H1 (cell line): ENCODE measurements around the gene DLEC1. TPM values are rescaled to one million over a fixed set of nuclear protein-coding genes. Genes with fewer than 3 reads are reported as not detected.
A peak's percentile ranks its signal among the peaks of the same experiment; 100 is the strongest.

Experiments
- CTCF ChIA-PET: fragments of 300-600 bp; sonication (Branson Sonifier 250); formaldehyde crosslinking; loops from one replicate; lab custom pipeline; 2021; ENCODE audit not compliant: partially characterized antibody; lab: Charles Lee
- POLR2A ChIA-PET: fragments of 300-600 bp; sonication (Branson Sonifier 250); formaldehyde crosslinking; loops from one replicate; lab custom pipeline; 2021; ENCODE audit warnings: inconsistent platforms; ENCODE audit not compliant: partially characterized antibody; lab: Charles Lee
- DNase-seq, 2 experiments: peaks; one replicate each; pipeline versions ENCODE4 v3.0.0 to v3.0.0-alpha.2; 2010 to 2022; ENCODE audit warnings: low spot score in 2 of 2, low read depth in 1 of 2, mixed read lengths in 1 of 2
- FAIRE-seq: peaks from 2 replicates; lab custom pipeline; 2011; peaks lifted over from hg19 to GRCh38; lab: Jason Lieb, UNC
- H2AFZ ChIP-seq: 2 replicates; pipeline ENCODE4 v1.8.1; 2012; ENCODE audit warnings: low read length, inconsistent platforms
- H2AK5ac ChIP-seq: 2 replicates; pipeline ENCODE4 v1.6.1; 2013; ENCODE audit warnings: low read depth, low read length
- H2BK120ac ChIP-seq: replicated peaks from 2 replicates; pipeline ENCODE3; 2013; ENCODE audit warnings: low read depth, low read length, inconsistent platforms
- H2BK12ac ChIP-seq: 2 replicates; pipeline ENCODE4 v1.6.1; 2013; ENCODE audit warnings: low read depth, low read length
- H2BK15ac ChIP-seq: 2 replicates; pipeline ENCODE4 v1.6.1; 2013; ENCODE audit warnings: low read length
- H2BK20ac ChIP-seq: 2 replicates; pipeline ENCODE4 v1.6.1; 2013; ENCODE audit warnings: low read length
- H2BK5ac ChIP-seq: 2 replicates; pipeline ENCODE4 v1.6.1; 2013; ENCODE audit warnings: low read depth, low read length
- H3K14ac ChIP-seq: 2 replicates; pipeline ENCODE4 v1.6.1; 2013; ENCODE audit warnings: inconsistent platforms; ENCODE audit not compliant: insufficient read length
- H3K18ac ChIP-seq: 2 replicates; pipeline ENCODE4 v1.6.1; 2013; ENCODE audit warnings: low read length; ENCODE audit errors: extremely low read depth
- H3K23ac ChIP-seq: 2 replicates; pipeline ENCODE4 v1.6.1; 2013; ENCODE audit warnings: inconsistent platforms; ENCODE audit not compliant: insufficient read length
- H3K23me2 ChIP-seq: 2 replicates; pipeline ENCODE4 v1.6.1; 2013; ENCODE audit warnings: low read depth, low read length
- H3K27ac ChIP-seq: 2 replicates; pipeline ENCODE4 v1.6.1; 2011; ENCODE audit warnings: low read depth, low read length, inconsistent platforms
- H3K27me3 ChIP-seq, 4 experiments: replicated peaks in 1 of 4; 1 replicate in 1 of 4; 2 replicates in 3 of 4; pipeline versions ENCODE4 v1.6.1 to v1.8.1; 2011 to 2013; ENCODE audit warnings: low read length in 3 of 4, mild to moderate bottlenecking in 3 of 4, inconsistent platforms in 2 of 4, mixed read lengths in 2 of 4, moderate library complexity in 1 of 4; ENCODE audit not compliant: control insufficient read depth in 3 of 4, insufficient read depth in 3 of 4; ENCODE audit errors: extremely low read depth in 1 of 4
- H3K36me3 ChIP-seq, 4 experiments: 2 replicates each; pipeline versions ENCODE4 v1.6.1 to v1.8.1; 2011 to 2013; ENCODE audit warnings: mild to moderate bottlenecking in 4 of 4, low read length in 3 of 4, moderate library complexity in 2 of 4, control low read depth in 1 of 4, inconsistent platforms in 1 of 4; ENCODE audit not compliant: insufficient read depth in 4 of 4, control insufficient read depth in 2 of 4
- H3K4ac ChIP-seq: replicated peaks from 2 replicates; pipeline ENCODE3; 2013; ENCODE audit warnings: low read length, low read depth, mixed read lengths, inconsistent platforms; ENCODE audit not compliant: insufficient read length
- H3K4me1 ChIP-seq, 4 experiments: replicated peaks in 1 of 4; 1 replicate in 1 of 4; 2 replicates in 3 of 4; pipeline versions ENCODE4 v1.6.1 to v1.8.1; 2011 to 2013; ENCODE audit warnings: low read length in 3 of 4, inconsistent platforms in 2 of 4, mixed read lengths in 1 of 4; ENCODE audit not compliant: insufficient read depth in 4 of 4, control insufficient read depth in 3 of 4
- H3K4me2 ChIP-seq, 2 experiments: 2 replicates each; pipeline versions ENCODE4 v1.6.1 to v1.8.1; 2011 to 2013; ENCODE audit warnings: low read depth in 2 of 2, low read length in 2 of 2, control low read depth in 1 of 2, inconsistent platforms in 1 of 2, mild to moderate bottlenecking in 1 of 2; ENCODE audit not compliant: insufficient read depth in 1 of 2
- H3K4me3 ChIP-seq, 4 experiments: fragments of 200-600, 300-600 bp in 1 of 4; sonication (generic), shearing (Covaris generic), sonication (Bioruptor Twin) in 1 of 4; 2 replicates each; pipeline versions ENCODE4 v1.5.1 to v1.8.1; 2011 to 2016; ENCODE audit warnings: low read length in 4 of 4, low read depth in 3 of 4, control low read depth in 2 of 4, inconsistent platforms in 2 of 4, mild to moderate bottlenecking in 2 of 4, mixed read lengths in 1 of 4, moderate library complexity in 1 of 4; ENCODE audit not compliant: insufficient read depth in 2 of 4; ENCODE audit errors: extremely low read depth in 1 of 4
- H3K56ac ChIP-seq: replicated peaks from 2 replicates; pipeline ENCODE3; 2013; ENCODE audit warnings: low read depth, mild to moderate bottlenecking, mixed read lengths, low read length, inconsistent platforms; ENCODE audit not compliant: insufficient read length
- H3K79me1 ChIP-seq: 2 replicates; pipeline ENCODE4 v1.6.1; 2013; ENCODE audit warnings: low read depth, low read length, control low read depth
- H3K79me2 ChIP-seq, 2 experiments: 2 replicates each; pipeline versions ENCODE4 v1.6.1 to v1.8.1; 2012 to 2013; ENCODE audit warnings: low read length in 2 of 2, mild to moderate bottlenecking in 2 of 2, inconsistent platforms in 1 of 2; ENCODE audit not compliant: insufficient read depth in 2 of 2, control insufficient read depth in 1 of 2
- H3K9ac ChIP-seq, 4 experiments: replicated peaks in 1 of 4; 1 replicate in 1 of 4; 2 replicates in 3 of 4; pipeline versions ENCODE4 v1.6.1 to v1.8.1; 2011 to 2013; ENCODE audit warnings: low read depth in 3 of 4, low read length in 3 of 4, control low read depth in 2 of 4, mild to moderate bottlenecking in 2 of 4, moderate library complexity in 2 of 4, inconsistent platforms in 1 of 4; ENCODE audit errors: extremely low read depth in 1 of 4
- H3K9me3 ChIP-seq, 2 experiments: 2 replicates each; pipeline versions ENCODE4 v1.6.1 to v1.8.1; 2012 to 2013; ENCODE audit warnings: mild to moderate bottlenecking in 2 of 2, moderate library complexity in 2 of 2, control low read depth in 1 of 2, inconsistent platforms in 1 of 2, low read depth in 1 of 2, low read length in 1 of 2, mixed read lengths in 1 of 2; ENCODE audit not compliant: insufficient read depth in 2 of 2
- H4K20me1 ChIP-seq, 2 experiments: replicated peaks in 1 of 2; 2 replicates each; pipeline versions ENCODE3 to v1.8.1; 2011 to 2013; ENCODE audit warnings: inconsistent platforms in 2 of 2, low read length in 2 of 2, mild to moderate bottlenecking in 1 of 2; ENCODE audit not compliant: insufficient read depth in 2 of 2, control insufficient read depth in 1 of 2
- H4K5ac ChIP-seq: 2 replicates; pipeline ENCODE4 v1.6.1; 2013; ENCODE audit warnings: low read length, low read depth, mixed read lengths, inconsistent platforms; ENCODE audit not compliant: insufficient read length
- H4K8ac ChIP-seq: 2 replicates; pipeline ENCODE4 v1.8.0; 2013; ENCODE audit warnings: mild to moderate bottlenecking, moderate library complexity, low read length, inconsistent platforms; ENCODE audit not compliant: insufficient read depth; ENCODE audit errors: extremely low read depth
- H4K91ac ChIP-seq: replicated peaks from 2 replicates; pipeline ENCODE3; 2013; ENCODE audit warnings: low read length, mixed read lengths, inconsistent platforms; ENCODE audit not compliant: insufficient read length
- BACH1 ChIP-seq: IDR thresholded peaks from 2 replicates; pipeline ENCODE4 v1.6.1; 2012; ENCODE audit warnings: low read length, improper control_type of control experiment
- CHD1 ChIP-seq: IDR thresholded peaks from 2 replicates; pipeline ENCODE4 v1.6.1; 2012; ENCODE audit warnings: low read depth, low read length, improper control_type of control experiment
- HDAC2 ChIP-seq, 2 experiments: fragments of 300-600 bp in 1 of 2; sonication (generic) in 1 of 2; IDR thresholded peaks; 2 replicates each; pipeline ENCODE4 v1.6.1; 2011 to 2012; ENCODE audit warnings: low read depth in 2 of 2, low read length in 2 of 2, mild to moderate bottlenecking in 2 of 2, moderate library complexity in 2 of 2, borderline replicate concordance in 1 of 2, inconsistent platforms in 1 of 2
- JUN ChIP-seq: IDR thresholded peaks from 2 replicates; pipeline ENCODE4 v1.6.1; 2011; ENCODE audit warnings: low read depth, mild to moderate bottlenecking, improper control_type of control experiment, low read length
- KDM1A ChIP-seq: fragments of 200-600, 300-600 bp; sonication (generic); IDR thresholded peaks from 2 replicates; pipeline ENCODE4 v1.7.1; 2016; ENCODE audit warnings: mild to moderate bottlenecking, low read length, borderline replicate concordance
- NANOG ChIP-seq: IDR thresholded peaks from 2 replicates; pipeline ENCODE4 v1.6.1; 2011; ENCODE audit warnings: low read length, low read depth, mild to moderate bottlenecking, inconsistent platforms; ENCODE audit not compliant: insufficient read depth, poor library complexity, severe bottlenecking
- SP2 ChIP-seq: IDR thresholded peaks from 2 replicates; pipeline ENCODE4 v1.6.1; 2012; ENCODE audit warnings: mild to moderate bottlenecking, low read length, inconsistent platforms
- YY1 ChIP-seq: IDR thresholded peaks from 2 replicates; pipeline ENCODE4 v1.6.1; 2011; ENCODE audit warnings: low read depth, mild to moderate bottlenecking, low read length
- WGBS, 2 experiments: shearing (Covaris generic) in 1 of 2; methylation state at CpG; one replicate each; pipeline versions ENCODE4 v1.1.6 to v1.1.7; 2013 to 2015; ENCODE audit warnings: low lambda C conversion rate in 2 of 2, mixed read lengths in 2 of 2, inconsistent platforms in 1 of 2, low coverage in 1 of 2, missing lambda C conversion rate in 1 of 2; ENCODE audit not compliant: insufficient replicate concordance in 2 of 2, insufficient coverage in 1 of 2, insufficient read length in 1 of 2; ENCODE audit errors: extremely low coverage in 1 of 2, missing lambda C conversion rate in 1 of 2; 5-methylcytosine and 5-hydroxymethylcytosine counted together
- polyA plus RNA-seq, 7 experiments: library from polyadenylated mRNA; depleted of rRNA in 3 of 7; stranded (reverse) in 5 of 7; unstranded in 2 of 7; fragments of >200 nt in 5 of 7; fragments of 200-250 nt in 2 of 7; gene quantifications; 1 replicate in 5 of 7; 2 replicates in 1 of 7; 4 replicates in 1 of 7; pipeline versions ENCODE4 v1.2.1 to v1.2.3, GENCODE V29; 2011 to 2013; ENCODE audit warnings: missing spikeins in 2 of 7, mixed read lengths in 2 of 7
- total RNA-seq: library from RNA; stranded (reverse); fragmentation: NEBNext Ultra II Directional; extraction: Animal tissue kit (Norgen Biotek cat#: 25700); gene quantifications from 2 replicates; pipeline ENCODE4 v1.2.1, GENCODE V29; 2021
- TF ChIP-seq, protein P1 (sequence below), 3 experiments: IDR thresholded peaks; 1 replicate in 2 of 3; 2 replicates in 1 of 3; pipeline versions ENCODE4 v1.5.1 to v1.6.1; 2011; ENCODE audit warnings: low read length in 3 of 3, mild to moderate bottlenecking in 3 of 3, inconsistent platforms in 2 of 3, low read depth in 1 of 3, moderate library complexity in 1 of 3; ENCODE audit not compliant: insufficient read depth in 1 of 3; ENCODE audit errors: control extremely low read depth in 1 of 3

The DLEC1 gene
- total and polyA plus RNA-seq, 2 of the 8 experiments (the other 6 are each of a cell fraction or from before 2014, with no cell fraction given), result 0.26 to 0.76 TPM

DNA sequence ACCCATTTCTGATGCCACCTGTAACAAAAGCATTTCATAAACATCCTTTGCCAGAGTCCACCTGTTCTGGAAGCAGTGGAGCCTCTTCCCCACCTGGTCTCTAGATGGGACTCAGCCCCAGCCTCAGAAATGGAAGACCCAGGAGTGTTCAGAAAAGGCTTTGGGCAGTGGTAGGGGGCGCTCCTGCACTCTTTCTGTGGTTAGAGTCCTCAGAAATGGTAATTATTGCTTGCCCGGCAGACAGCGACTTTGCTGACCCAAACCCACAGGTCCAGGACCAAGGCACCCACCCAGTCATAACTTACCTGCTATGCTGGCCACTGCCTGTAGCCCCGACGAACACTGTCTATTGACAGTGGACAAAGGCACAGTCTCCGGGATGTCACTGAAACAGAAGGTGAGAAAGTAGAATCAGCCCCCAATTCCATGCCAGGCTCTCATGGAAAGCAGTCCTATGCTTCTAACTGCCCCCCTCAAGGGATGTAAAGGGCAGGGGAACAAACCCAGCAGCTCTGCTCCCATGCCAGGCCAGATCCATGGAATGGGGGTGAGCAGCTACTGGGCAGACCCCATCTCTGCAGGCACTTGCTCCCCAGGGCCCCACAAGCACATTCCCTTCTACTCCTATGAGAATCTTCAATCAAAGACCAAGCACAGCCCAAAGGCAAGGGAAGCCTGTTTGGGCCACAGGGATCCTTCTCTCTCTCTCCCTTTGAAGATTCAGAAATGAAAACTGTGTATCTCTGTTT lies 92.8 kb downstream of the DLEC1 start:
- H3K27ac ChIP-seq, result no peak overlapping the region
- no peak overlapping the region for H2BK12ac ChIP-seq
- no peak overlapping the region for H3K4me3 ChIP-seq
- peaks cover 0 to 5% of the 10 kb centered on the region in 2 experiments; a peak in 1 of 4 replicates for H3K79me2 ChIP-seq
- no peak overlapping the region for H2AK5ac ChIP-seq
- H2BK120ac ChIP-seq, result no peak overlapping the region
- peak in 1 of 2 experiments; percentile 88 for DNase-seq
- peaks cover 14 to 42% (median 30%) of the 10 kb centered on the region in 4 experiments for H3K36me3 ChIP-seq
- 62% methylated on average over 6 of the region's 6 CpGs; no CpG with 5 or more reads in 1 of the 2 experiments for WGBS, 2 experiments
- no peak overlapping the region for H3K14ac ChIP-seq
- ChIA-PET POLR2A (interaction anchor here (1.4 kb wide), 1 partner anchor 32 kb away, joined by 3 read pairs; no protein-coding TSS in a partner anchor), CTCF (interaction anchor here (0.6 to 9.6 kb wide), 28 partner anchors 9 to 530 kb away, joined by 3 to 105 read pairs (median 4); partner anchors contain the start of genes SLC22A14 and XYLB)
- no peak overlapping the region for H2AFZ ChIP-seq
- no peak overlapping the region for H3K18ac ChIP-seq
- H3K4me1 ChIP-seq, result peaks cover 0 to 3% (median under 1%) of the 10 kb centered on the region in 4 experiments; a peak in 1 of 7 replicates
- no peak overlapping the region for H3K4me2 ChIP-seq
- no peak overlapping the region for H3K23ac ChIP-seq
- no peak overlapping the region; the same call in 1 of the 2 replicates for H4K8ac ChIP-seq
- H3K9me3 ChIP-seq, result no peaks in the 10 kb centered on the region
- no peak overlapping the region for H2BK5ac ChIP-seq
- H3K56ac ChIP-seq, result no peak overlapping the region
- H2BK20ac ChIP-seq, result no peak overlapping the region
- FAIRE-seq, result no peak
- H3K4ac ChIP-seq, result no peak overlapping the region
- H3K79me1 ChIP-seq, result no peaks in the 10 kb centered on the region; the same call in 1 of the 2 replicates
- no peak overlapping the region for H2BK15ac ChIP-seq
- H4K20me1 ChIP-seq, result peaks cover 9 to 13% of the 10 kb centered on the region in 2 experiments
- no peak overlapping the region for H4K91ac ChIP-seq
- H4K5ac ChIP-seq, result no peak overlapping the region
- H3K9ac ChIP-seq, result no peak overlapping the region
- H3K27me3 ChIP-seq, result no peaks in the 10 kb centered on the region
- H3K23me2 ChIP-seq, result peaks cover 3% of the 10 kb centered on the region; the same call in 1 of the 2 replicates
- TF ChIP-seq CHD1 (no peak), BACH1 (no peak), SP2 (no peak), YY1 (no peak), NANOG (no peak), KDM1A (no peak), HDAC2 (IDR thresholded peaks at IDR 0.05; ENCODE audit: borderline replicate concordance in 1 of 2, low read depth in 2 of 2, low read length in 2 of 2) (no peak), JUN (no peak)
- TF ChIP-seq, protein P1, sequence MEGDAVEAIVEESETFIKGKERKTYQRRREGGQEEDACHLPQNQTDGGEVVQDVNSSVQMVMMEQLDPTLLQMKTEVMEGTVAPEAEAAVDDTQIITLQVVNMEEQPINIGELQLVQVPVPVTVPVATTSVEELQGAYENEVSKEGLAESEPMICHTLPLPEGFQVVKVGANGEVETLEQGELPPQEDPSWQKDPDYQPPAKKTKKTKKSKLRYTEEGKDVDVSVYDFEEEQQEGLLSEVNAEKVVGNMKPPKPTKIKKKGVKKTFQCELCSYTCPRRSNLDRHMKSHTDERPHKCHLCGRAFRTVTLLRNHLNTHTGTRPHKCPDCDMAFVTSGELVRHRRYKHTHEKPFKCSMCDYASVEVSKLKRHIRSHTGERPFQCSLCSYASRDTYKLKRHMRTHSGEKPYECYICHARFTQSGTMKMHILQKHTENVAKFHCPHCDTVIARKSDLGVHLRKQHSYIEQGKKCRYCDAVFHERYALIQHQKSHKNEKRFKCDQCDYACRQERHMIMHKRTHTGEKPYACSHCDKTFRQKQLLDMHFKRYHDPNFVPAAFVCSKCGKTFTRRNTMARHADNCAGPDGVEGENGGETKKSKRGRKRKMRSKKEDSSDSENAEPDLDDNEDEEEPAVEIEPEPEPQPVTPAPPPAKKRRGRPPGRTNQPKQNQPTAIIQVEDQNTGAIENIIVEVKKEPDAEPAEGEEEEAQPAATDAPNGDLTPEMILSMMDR (IDR thresholded peaks at IDR 0.05; ENCODE audit: control extremely low read depth in 1 of 3, insufficient read depth in 1 of 3, low read depth in 1 of 3, low read length in 3 of 3), result peak in 2 of 3 experiments; percentile 80 to 82; a peak in 3 of 4 replicates
